SK-N-SH treated with all-trans-retinoic acid at 6 μM for 48 hours (cell line): ENCODE results near the gene ADCY9.

Experiments used
- ATAC-seq: fragments of 200-7000 bp; cut with Tn5 transposase; 3 replicates; pipeline ENCODE4 v1.9.1; 2020; ENCODE audit warnings: mild to moderate bottlenecking, moderate library complexity
- ARNTL ChIP-seq: fragments of 450-650 bp; formaldehyde crosslinking; IDR thresholded peaks from 2 replicates; pipeline ENCODE4 v1.5.0; 2020; ENCODE audit warnings: low read depth, mild to moderate bottlenecking, moderate library complexity, borderline replicate concordance
- BACH2 ChIP-seq: fragments of 250-450 bp; sonication (Bioruptor Pico); IDR thresholded peaks from 2 replicates; pipeline ENCODE4 v1.9.0; 2021; ENCODE audit warnings: mild to moderate bottlenecking, borderline replicate concordance
- CSDC2 ChIP-seq: fragments of 250-450 bp; sonication (Bioruptor Pico); IDR thresholded peaks from 2 replicates; pipeline ENCODE4 v1.5.0; 2020; ENCODE audit warnings: mild to moderate bottlenecking, moderate library complexity
- CSRNP3 ChIP-seq: fragments of 250-450 bp; sonication (Bioruptor Pico); IDR thresholded peaks from 2 replicates; pipeline ENCODE4 v1.5.1; 2021; ENCODE audit warnings: mild to moderate bottlenecking, moderate library complexity
- GLIS3 ChIP-seq: fragments of 250-450 bp; sonication (Bioruptor Pico); IDR thresholded peaks from 2 replicates; pipeline ENCODE4 v1.5.0; 2020; ENCODE audit warnings: mild to moderate bottlenecking, moderate library complexity
- ISL1 ChIP-seq: fragments of 250-450 bp; sonication (Bioruptor Pico); IDR thresholded peaks from 2 replicates; pipeline ENCODE4 v2.1.2; 2022; ENCODE audit warnings: mild to moderate bottlenecking, moderate library complexity
- OSR1 ChIP-seq: fragments of 250-450 bp; sonication (Bioruptor Pico); IDR thresholded peaks from 2 replicates; pipeline ENCODE4 v1.8.0; 2022; ENCODE audit warnings: moderate library complexity, mild to moderate bottlenecking, inconsistent platforms
- POU6F1 ChIP-seq: fragments of 250-450 bp; sonication (Bioruptor Pico); IDR thresholded peaks from 2 replicates; pipeline ENCODE4 v1.8.0; 2021; ENCODE audit warnings: low read depth, mild to moderate bottlenecking, moderate library complexity, borderline replicate concordance
- PPARA ChIP-seq: fragments of 250-450 bp; sonication (Bioruptor Pico); IDR thresholded peaks from 2 replicates; pipeline ENCODE4 v1.5.0; 2020; ENCODE audit warnings: mild to moderate bottlenecking, borderline replicate concordance
- SNAI2 ChIP-seq: fragments of 250-450 bp; sonication (Bioruptor Pico); IDR thresholded peaks from 2 replicates; pipeline ENCODE4 v1.5.0; 2020; ENCODE audit warnings: mild to moderate bottlenecking, moderate library complexity
- TCF4 ChIP-seq: fragments of 250-450 bp; sonication (Bioruptor Pico); IDR thresholded peaks from 2 replicates; pipeline ENCODE4 v1.8.0; 2021; ENCODE audit warnings: mild to moderate bottlenecking, moderate library complexity, borderline replicate concordance
- TOX ChIP-seq: fragments of 250-450 bp; sonication (Bioruptor Pico); IDR thresholded peaks from 2 replicates; pipeline ENCODE4 v1.8.0; 2021; ENCODE audit warnings: mild to moderate bottlenecking, moderate library complexity, borderline replicate concordance
- ZC3H10 ChIP-seq: fragments of 250-450 bp; sonication (Bioruptor Pico); IDR thresholded peaks from 2 replicates; pipeline ENCODE4 v1.5.1; 2021; ENCODE audit warnings: mild to moderate bottlenecking, moderate library complexity
- ZFP3 ChIP-seq: fragments of 250-450 bp; sonication (Bioruptor Pico); IDR thresholded peaks from 2 replicates; pipeline ENCODE4 v1.5.0; 2020; ENCODE audit warnings: mild to moderate bottlenecking, moderate library complexity
- ZFP30 ChIP-seq: fragments of 450-650 bp; formaldehyde crosslinking; IDR thresholded peaks from 2 replicates; pipeline ENCODE4 v1.5.0; 2022; ENCODE audit warnings: mild to moderate bottlenecking, moderate library complexity
- TF ChIP-seq, protein P1 (sequence below): fragments of 250-450 bp; sonication (Bioruptor Pico); IDR thresholded peaks from 2 replicates; pipeline ENCODE4 v1.5.0; 2020; ENCODE audit warnings: mild to moderate bottlenecking, moderate library complexity
- TF ChIP-seq, protein P2 (sequence below): fragments of 250-450 bp; sonication (Bioruptor Pico); IDR thresholded peaks from 2 replicates; pipeline ENCODE4 v1.5.1; 2020; ENCODE audit warnings: low read depth, mild to moderate bottlenecking, moderate library complexity

The ADCY9 gene

GRCh38 chr16:4086153-4086552 lies 30.1 kb downstream of the ADCY9 start (continued):
- TF ChIP-seq, protein P1, sequence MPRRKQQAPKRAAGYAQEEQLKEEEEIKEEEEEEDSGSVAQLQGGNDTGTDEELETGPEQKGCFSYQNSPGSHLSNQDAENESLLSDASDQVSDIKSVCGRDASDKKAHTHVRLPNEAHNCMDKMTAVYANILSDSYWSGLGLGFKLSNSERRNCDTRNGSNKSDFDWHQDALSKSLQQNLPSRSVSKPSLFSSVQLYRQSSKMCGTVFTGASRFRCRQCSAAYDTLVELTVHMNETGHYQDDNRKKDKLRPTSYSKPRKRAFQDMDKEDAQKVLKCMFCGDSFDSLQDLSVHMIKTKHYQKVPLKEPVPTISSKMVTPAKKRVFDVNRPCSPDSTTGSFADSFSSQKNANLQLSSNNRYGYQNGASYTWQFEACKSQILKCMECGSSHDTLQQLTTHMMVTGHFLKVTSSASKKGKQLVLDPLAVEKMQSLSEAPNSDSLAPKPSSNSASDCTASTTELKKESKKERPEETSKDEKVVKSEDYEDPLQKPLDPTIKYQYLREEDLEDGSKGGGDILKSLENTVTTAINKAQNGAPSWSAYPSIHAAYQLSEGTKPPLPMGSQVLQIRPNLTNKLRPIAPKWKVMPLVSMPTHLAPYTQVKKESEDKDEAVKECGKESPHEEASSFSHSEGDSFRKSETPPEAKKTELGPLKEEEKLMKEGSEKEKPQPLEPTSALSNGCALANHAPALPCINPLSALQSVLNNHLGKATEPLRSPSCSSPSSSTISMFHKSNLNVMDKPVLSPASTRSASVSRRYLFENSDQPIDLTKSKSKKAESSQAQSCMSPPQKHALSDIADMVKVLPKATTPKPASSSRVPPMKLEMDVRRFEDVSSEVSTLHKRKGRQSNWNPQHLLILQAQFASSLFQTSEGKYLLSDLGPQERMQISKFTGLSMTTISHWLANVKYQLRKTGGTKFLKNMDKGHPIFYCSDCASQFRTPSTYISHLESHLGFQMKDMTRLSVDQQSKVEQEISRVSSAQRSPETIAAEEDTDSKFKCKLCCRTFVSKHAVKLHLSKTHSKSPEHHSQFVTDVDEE: no peak
- TF ChIP-seq POU6F1 (CRISPR knock-in tag): no peak
- no peak for TF ChIP-seq OSR1 (CRISPR knock-in tag)

GRCh38 chr16:4085405-4085970 lies 30.8 kb downstream of the ADCY9 start:
- no peak for ATAC-seq
- TF ChIP-seq ISL1 (CRISPR knock-in tag): no peak
- no peak for TF ChIP-seq TCF4 (CRISPR knock-in tag)
- TF ChIP-seq PPARA (CRISPR knock-in tag): no peak
- TF ChIP-seq TOX (CRISPR knock-in tag): no peak
- no peak for TF ChIP-seq CSDC2 (CRISPR knock-in tag)
- TF ChIP-seq POU6F1 (CRISPR knock-in tag): no peak
- no peak for TF ChIP-seq SNAI2 (CRISPR knock-in tag)
- TF ChIP-seq, protein P2, sequence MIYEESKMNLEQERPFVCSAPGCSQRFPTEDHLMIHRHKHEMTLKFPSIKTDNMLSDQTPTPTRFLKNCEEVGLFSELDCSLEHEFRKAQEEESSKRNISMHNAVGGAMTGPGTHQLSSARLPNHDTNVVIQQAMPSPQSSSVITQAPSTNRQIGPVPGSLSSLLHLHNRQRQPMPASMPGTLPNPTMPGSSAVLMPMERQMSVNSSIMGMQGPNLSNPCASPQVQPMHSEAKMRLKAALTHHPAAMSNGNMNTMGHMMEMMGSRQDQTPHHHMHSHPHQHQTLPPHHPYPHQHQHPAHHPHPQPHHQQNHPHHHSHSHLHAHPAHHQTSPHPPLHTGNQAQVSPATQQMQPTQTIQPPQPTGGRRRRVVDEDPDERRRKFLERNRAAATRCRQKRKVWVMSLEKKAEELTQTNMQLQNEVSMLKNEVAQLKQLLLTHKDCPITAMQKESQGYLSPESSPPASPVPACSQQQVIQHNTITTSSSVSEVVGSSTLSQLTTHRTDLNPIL: no peak
- TF ChIP-seq CSRNP3 (CRISPR knock-in tag): no peak
- no peak for TF ChIP-seq ZFP30 (CRISPR knock-in tag)
- TF ChIP-seq BACH2 (CRISPR knock-in tag): no peak
- TF ChIP-seq GLIS3 (CRISPR knock-in tag): no peak
- TF ChIP-seq ARNTL (CRISPR knock-in tag): no peak

DNA sequence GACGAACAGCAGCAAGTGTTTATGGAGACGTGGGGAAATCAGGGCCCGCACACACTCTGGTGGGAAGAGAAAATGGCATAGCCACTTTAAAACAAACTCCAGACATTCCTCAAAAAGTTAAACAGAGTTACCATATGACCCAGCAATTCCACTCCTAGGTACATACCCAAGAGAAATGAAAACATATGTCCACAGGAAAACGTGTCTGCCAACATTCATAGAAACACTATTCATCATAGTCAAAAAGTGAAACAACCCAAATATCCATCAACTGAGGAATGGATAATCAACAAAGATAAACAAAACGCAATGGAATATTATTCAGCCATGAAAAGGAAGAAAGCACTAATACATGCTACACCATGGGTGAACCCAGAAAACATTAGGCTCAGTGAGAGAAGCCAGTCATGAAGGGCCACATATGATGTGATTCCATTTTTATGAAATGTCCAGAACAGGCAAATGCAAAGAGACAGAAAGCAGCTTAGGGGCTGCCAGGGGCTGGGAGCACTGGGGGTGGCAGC lies 32.8 kb downstream of the ADCY9 start:
- no peak for ATAC-seq
- TF ChIP-seq, protein P1: no peak
- TF ChIP-seq CSDC2 (CRISPR knock-in tag): no peak
- no peak for TF ChIP-seq GLIS3 (CRISPR knock-in tag)
- TF ChIP-seq TOX (CRISPR knock-in tag): no peak
- TF ChIP-seq ZFP3 (CRISPR knock-in tag): no peak
- TF ChIP-seq ZC3H10: no peak
- TF ChIP-seq ARNTL (CRISPR knock-in tag): no peak
